IMR-90 (cell line): ENCODE measurements around the gene VAV3. TPM values are rescaled to one million over a fixed set of nuclear protein-coding genes. Genes with fewer than 3 reads are reported as not detected.

Experiments
- ATAC-seq: fragments of 200-7000 bp; cut with Tn5 transposase; 2 replicates; pipeline ENCODE4 v1.9.1; 2020; ENCODE audit warnings: low read depth, mild to moderate bottlenecking, moderate library complexity
- BruUV-seq: library from RNA; stranded (reverse); fragments of 400-500 nt; replicated peaks from 2 replicates; lab custom pipeline; 2021; lab: Mats Ljungman, UMichigan
- CTCF ChIA-PET: fragments of 300-600 bp; formaldehyde crosslinking; extraction: SDS; loops from one replicate; lab custom pipeline; 2021; ENCODE audit warnings: antibody characterized with exemption; lab: Yijun Ruan, JAX
- POLR2A ChIA-PET: fragments of 300-600 bp; sonication (Branson Sonifier 250); formaldehyde crosslinking; loops from one replicate; lab custom pipeline; 2022; ENCODE audit warnings: antibody characterized with exemption; ENCODE audit not compliant: unreplicated experiment; lab: Charles Lee
- DNase-seq: peaks from one replicate; pipeline ENCODE4 v3.0.0; 2013
- H2AFZ ChIP-seq: replicated peaks from 2 replicates; pipeline ENCODE3; 2013; ENCODE audit warnings: low read length, mild to moderate bottlenecking; ENCODE audit not compliant: poor library complexity
- H2AK5ac ChIP-seq: 2 replicates; pipeline ENCODE4 v1.6.1; 2013; ENCODE audit warnings: low read depth, low read length, inconsistent platforms
- H2AK9ac ChIP-seq: replicated peaks from 2 replicates; pipeline ENCODE3; 2013; ENCODE audit warnings: mild to moderate bottlenecking, low read depth, low read length, moderate library complexity; ENCODE audit not compliant: poor library complexity
- H2BK120ac ChIP-seq: 2 replicates; pipeline ENCODE4 v1.6.1; 2013; ENCODE audit warnings: low read depth, low read length, inconsistent platforms
- H2BK15ac ChIP-seq: 3 replicates; pipeline ENCODE4 v1.6.1; 2013; ENCODE audit warnings: low read depth, low read length, inconsistent platforms
- H2BK20ac ChIP-seq: 2 replicates; pipeline ENCODE4 v1.6.1; 2013; ENCODE audit warnings: low read depth, mild to moderate bottlenecking, inconsistent platforms, low read length, moderate library complexity
- H2BK5ac ChIP-seq: 2 replicates; pipeline ENCODE4 v1.6.1; 2013; ENCODE audit warnings: mild to moderate bottlenecking, low read depth, low read length, inconsistent platforms; ENCODE audit not compliant: poor library complexity, severe bottlenecking
- H3K14ac ChIP-seq: replicated peaks from 2 replicates; pipeline ENCODE4 v1.6.1; 2013; ENCODE audit warnings: low read depth, low read length, inconsistent platforms
- H3K18ac ChIP-seq: 2 replicates; pipeline ENCODE4 v1.6.1; 2013; ENCODE audit warnings: low read depth, low read length, control low read depth
- H3K23ac ChIP-seq: 2 replicates; pipeline ENCODE4 v1.6.1; 2013; ENCODE audit warnings: low read depth, low read length, inconsistent platforms
- H3K27ac ChIP-seq: 2 replicates; pipeline ENCODE4 v1.5.1; 2013; ENCODE audit warnings: mild to moderate bottlenecking, control low read depth, low read length; ENCODE audit not compliant: insufficient read depth
- H3K27me3 ChIP-seq: 2 replicates; pipeline ENCODE4 v1.6.1; 2013; ENCODE audit warnings: low read length; ENCODE audit not compliant: control insufficient read depth, insufficient read depth
- H3K36me3 ChIP-seq: 2 replicates; pipeline ENCODE4 v1.6.1; 2013; ENCODE audit warnings: low read length, mixed read lengths; ENCODE audit not compliant: control insufficient read depth, insufficient read depth
- H3K4ac ChIP-seq: 2 replicates; pipeline ENCODE4 v1.6.1; 2013; ENCODE audit warnings: low read depth, low read length, inconsistent platforms
- H3K4me1 ChIP-seq: 2 replicates; pipeline ENCODE4 v1.6.1; 2013; ENCODE audit warnings: low read length, mixed read lengths; ENCODE audit not compliant: control insufficient read depth, insufficient read depth
- H3K4me2 ChIP-seq: 2 replicates; pipeline ENCODE4 v1.6.1; 2013; ENCODE audit warnings: low read depth, mild to moderate bottlenecking, control low read depth, low read length, moderate library complexity
- H3K4me3 ChIP-seq: 2 replicates; pipeline ENCODE4 v1.5.1; 2013; ENCODE audit warnings: low read depth, mild to moderate bottlenecking, control low read depth, low read length, moderate library complexity; ENCODE audit not compliant: insufficient read depth
- H3K56ac ChIP-seq: 2 replicates; pipeline ENCODE4 v1.6.1; 2013; ENCODE audit warnings: low read length, inconsistent platforms; ENCODE audit not compliant: insufficient read depth; ENCODE audit errors: extremely low read depth
- H3K79me1 ChIP-seq, 2 experiments: 2 replicates each; pipeline ENCODE4 v1.6.1; 2013; ENCODE audit warnings: low read length in 2 of 2, inconsistent platforms in 1 of 2, low read depth in 1 of 2
- H3K9ac ChIP-seq: 2 replicates; pipeline ENCODE4 v1.6.1; 2013; ENCODE audit warnings: low read depth, low read length, control low read depth
- H3K9me1 ChIP-seq: 2 replicates; pipeline ENCODE4 v1.6.1; 2013; ENCODE audit warnings: low read length, inconsistent platforms; ENCODE audit not compliant: insufficient read depth
- H3K9me3 ChIP-seq: 2 replicates; pipeline ENCODE4 v1.6.1; 2013; ENCODE audit warnings: low read length; ENCODE audit not compliant: control insufficient read depth, insufficient read depth
- H4K20me1 ChIP-seq: 2 replicates; pipeline ENCODE4 v1.6.1; 2013; ENCODE audit warnings: low read length, inconsistent platforms; ENCODE audit not compliant: insufficient read depth
- H4K5ac ChIP-seq: 2 replicates; pipeline ENCODE4 v1.6.1; 2013; ENCODE audit warnings: mild to moderate bottlenecking, low read depth, low read length, control low read depth
- H4K8ac ChIP-seq, 2 experiments: 2 replicates each; pipeline ENCODE4 v1.6.1; 2013; ENCODE audit warnings: low read depth in 2 of 2, low read length in 2 of 2, control low read depth in 1 of 2, inconsistent platforms in 1 of 2
- H4K91ac ChIP-seq: 2 replicates; pipeline ENCODE4 v1.6.1; 2013; ENCODE audit warnings: low read depth, low read length, inconsistent platforms; ENCODE audit not compliant: insufficient read depth
- BHLHE40 ChIP-seq: fragments of 150-350 bp; IDR thresholded peaks from 2 replicates; pipeline ENCODE4 v1.6.1; 2016; ENCODE audit warnings: mild to moderate bottlenecking, low read depth, low read length
- CEBPB ChIP-seq: IDR thresholded peaks from 2 replicates; pipeline ENCODE4 v1.6.1; 2012; ENCODE audit warnings: low read depth, low read length, improper control_type of control experiment
- CHD1 ChIP-seq: IDR thresholded peaks from 2 replicates; pipeline ENCODE4 v1.6.1; 2012; ENCODE audit warnings: low read depth, low read length, improper control_type of control experiment
- FOS ChIP-seq: fragments of 150-350 bp; IDR thresholded peaks from 2 replicates; pipeline ENCODE4 v1.6.1; 2016; ENCODE audit warnings: low read depth, low read length
- MAFK ChIP-seq: IDR thresholded peaks from 2 replicates; pipeline ENCODE4 v1.6.1; 2012; ENCODE audit warnings: low read depth, low read length, improper control_type of control experiment
- MAZ ChIP-seq: IDR thresholded peaks from 2 replicates; pipeline ENCODE4 v1.6.1; 2012; ENCODE audit warnings: low read depth, mild to moderate bottlenecking, low read length, improper control_type of control experiment, moderate library complexity, borderline replicate concordance
- MXI1 ChIP-seq: IDR thresholded peaks from 2 replicates; pipeline ENCODE4 v1.6.1; 2012; ENCODE audit warnings: low read depth, mild to moderate bottlenecking, low read length, moderate library complexity, borderline replicate concordance
- NFE2L2 ChIP-seq: fragments of 150-350 bp; IDR thresholded peaks from 2 replicates; pipeline ENCODE4 v1.6.1; 2016; ENCODE audit warnings: low read depth, mild to moderate bottlenecking, low read length
- POLR2A ChIP-seq: IDR thresholded peaks from 2 replicates; pipeline ENCODE4 v1.6.1; 2012; ENCODE audit warnings: mild to moderate bottlenecking, low read depth, low read length
- RAD21 ChIP-seq: IDR thresholded peaks from 2 replicates; pipeline ENCODE4 v1.6.1; 2012; ENCODE audit warnings: low read length, improper control_type of control experiment
- RCOR1 ChIP-seq: IDR thresholded peaks from 2 replicates; pipeline ENCODE4 v1.6.1; 2012; ENCODE audit warnings: mild to moderate bottlenecking, low read length, improper control_type of control experiment; ENCODE audit not compliant: insufficient replicate concordance
- RFX5 ChIP-seq: IDR thresholded peaks from 2 replicates; pipeline ENCODE4 v1.8.0; 2012; ENCODE audit warnings: low read depth, mild to moderate bottlenecking, low read length, moderate library complexity
- SMC3 ChIP-seq: fragments of 150-350 bp; IDR thresholded peaks from 2 replicates; pipeline ENCODE4 v1.6.1; 2016; ENCODE audit warnings: low read depth, mild to moderate bottlenecking, antibody characterized with exemption, low read length, moderate library complexity
- WGBS, 2 experiments: methylation state at CpG; one replicate each; pipeline versions ENCODE4 v1.1.5 to v1.1.7; 2013; ENCODE audit warnings: missing lambda C conversion rate in 2 of 2; ENCODE audit not compliant: insufficient read length in 1 of 2; ENCODE audit errors: extremely low coverage in 2 of 2; 5-methylcytosine and 5-hydroxymethylcytosine counted together
- dilution Hi-C: fragments of 300-500 bp; cut with HindIII; formaldehyde crosslinking; loops from one replicate; pipeline ENCODE4 v1.14.3; 2018; ENCODE audit warnings: low sequenced_read_pairs; ENCODE audit not compliant: unreplicated experiment
- in situ Hi-C: fragments of 300-500 bp; cut with MboI; formaldehyde crosslinking; loops from 3 replicates; pipeline ENCODE4 v1.14.3; 2019; ENCODE audit warnings: low sequenced_read_pairs, inconsistent platforms, mixed read lengths
- intact Hi-C: fragments of 100-400 bp; cut with micrococcal nuclease; formaldehyde crosslinking; loops from 2 replicates; pipeline ENCODE4 v1.10.0; 2022
- polyA plus RNA-seq, 3 experiments: library from polyadenylated mRNA; depleted of rRNA; stranded (reverse); fragments of >200 nt; gene quantifications; 2 replicates each; pipeline ENCODE4 v1.2.3, GENCODE V29; 2012; ENCODE audit warnings: low replicate concordance in 1 of 3
- total RNA-seq: library from RNA; depleted of rRNA; stranded (reverse); fragments of >200 nt; gene quantifications from 2 replicates; pipeline ENCODE4 v1.2.3, GENCODE V29; 2012
- TF ChIP-seq, protein P1 (sequence below): fragments of 150-350 bp; IDR thresholded peaks from 2 replicates; pipeline ENCODE4 v1.6.1; 2016; ENCODE audit warnings: low read depth, mild to moderate bottlenecking, low read length, moderate library complexity, borderline replicate concordance
- TF ChIP-seq, protein P2 (sequence below): fragments of 150-350 bp; IDR thresholded peaks from 2 replicates; pipeline ENCODE4 v1.6.1; 2017; ENCODE audit warnings: mild to moderate bottlenecking, antibody characterized with exemption, low read length, low read depth
- TF ChIP-seq, protein P3 (sequence below): conservative IDR thresholded peaks from 2 replicates; pipeline ENCODE4 v1.5.1; 2012; ENCODE audit warnings: mild to moderate bottlenecking, low read depth, low read length, improper control_type of control experiment

Gene VAV3
- total and polyA plus RNA-seq, 2 of the 4 experiments (the other 2 are of a cell fraction): 0.12 to 0.18 TPM

DNA sequence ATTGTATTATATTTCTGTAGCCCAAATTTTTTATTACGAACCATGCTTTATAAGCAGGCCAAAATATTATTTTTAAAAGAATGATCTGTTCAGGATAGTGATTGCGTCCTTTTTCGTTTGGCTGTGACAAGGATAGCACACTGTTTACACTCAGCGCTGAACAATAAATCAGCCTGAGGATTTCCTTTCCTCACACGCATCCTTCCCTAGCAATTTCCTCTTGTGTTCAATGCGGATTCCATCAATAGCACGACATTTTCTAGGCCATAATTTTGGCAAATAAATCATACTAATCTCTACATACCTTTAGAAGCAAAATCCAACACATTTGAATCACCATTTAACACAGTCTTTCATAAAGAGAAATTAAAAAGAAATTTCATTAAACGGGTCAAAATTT, 1.6 kb upstream of the VAV3 start:
- Histone ChIP-seq H3K27me3 (peaks cover 28% of the 10 kb centered on the region), H2AK5ac (no peak overlapping the region), H4K91ac (no peak overlapping the region), H4K5ac (no peak overlapping the region), H3K14ac (no peak overlapping the region), H2BK20ac (no peak overlapping the region), H2AFZ (no peak overlapping the region), H3K4me1 (no peaks in the 10 kb centered on the region; the same call in 1 of the 2 replicates), H4K20me1 (no peaks in the 10 kb centered on the region), H2BK15ac (no peak overlapping the region), H2BK120ac (no peak overlapping the region), H3K4me2 (no peak overlapping the region), H3K9me1 (no peaks in the 10 kb centered on the region), H4K8ac (no peak overlapping the region), H3K36me3 (no peaks in the 10 kb centered on the region), H3K18ac (no peak overlapping the region), H3K23ac (no peak overlapping the region), H3K4me3 (no peak overlapping the region), H3K79me1 (no peaks in the 10 kb centered on the region), H3K56ac (no peak overlapping the region), H3K9me3 (no peaks in the 10 kb centered on the region), H2BK5ac (no peak overlapping the region), H2AK9ac (no peak overlapping the region), H3K9ac (no peak overlapping the region), H3K27ac (no peak overlapping the region), H3K4ac (no peak overlapping the region)
- WGBS, 2 experiments: 80% methylated on average over 3 of the region's 8 CpGs; no CpG with 5 or more reads in 1 of the 2 experiments
- ATAC-seq (no peak), DNase-seq (no peak)
- in situ Hi-C loops: no loop called here
- no TSS peak for BruUV-seq
- POLR2A ChIA-PET: no interaction called here
- dilution Hi-C loops: no loop called here
- intact Hi-C loops: no loop called here
- CTCF ChIA-PET: no interaction called here
- TF ChIP-seq CEBPB (no peak), SMC3 (no peak), RCOR1 (no peak), MXI1 (no peak), BHLHE40 (no peak), RFX5 (no peak), MAZ (no peak), NFE2L2 (no peak), POLR2A (no peak), CHD1 (no peak), RAD21 (no peak), MAFK (no peak), FOS (no peak)
- TF ChIP-seq, protein P1, sequence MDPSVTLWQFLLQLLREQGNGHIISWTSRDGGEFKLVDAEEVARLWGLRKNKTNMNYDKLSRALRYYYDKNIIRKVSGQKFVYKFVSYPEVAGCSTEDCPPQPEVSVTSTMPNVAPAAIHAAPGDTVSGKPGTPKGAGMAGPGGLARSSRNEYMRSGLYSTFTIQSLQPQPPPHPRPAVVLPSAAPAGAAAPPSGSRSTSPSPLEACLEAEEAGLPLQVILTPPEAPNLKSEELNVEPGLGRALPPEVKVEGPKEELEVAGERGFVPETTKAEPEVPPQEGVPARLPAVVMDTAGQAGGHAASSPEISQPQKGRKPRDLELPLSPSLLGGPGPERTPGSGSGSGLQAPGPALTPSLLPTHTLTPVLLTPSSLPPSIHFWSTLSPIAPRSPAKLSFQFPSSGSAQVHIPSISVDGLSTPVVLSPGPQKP: no peak
- TF ChIP-seq, protein P2, sequence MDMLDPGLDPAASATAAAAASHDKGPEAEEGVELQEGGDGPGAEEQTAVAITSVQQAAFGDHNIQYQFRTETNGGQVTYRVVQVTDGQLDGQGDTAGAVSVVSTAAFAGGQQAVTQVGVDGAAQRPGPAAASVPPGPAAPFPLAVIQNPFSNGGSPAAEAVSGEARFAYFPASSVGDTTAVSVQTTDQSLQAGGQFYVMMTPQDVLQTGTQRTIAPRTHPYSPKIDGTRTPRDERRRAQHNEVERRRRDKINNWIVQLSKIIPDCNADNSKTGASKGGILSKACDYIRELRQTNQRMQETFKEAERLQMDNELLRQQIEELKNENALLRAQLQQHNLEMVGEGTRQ: no peak
- TF ChIP-seq, protein P3, sequence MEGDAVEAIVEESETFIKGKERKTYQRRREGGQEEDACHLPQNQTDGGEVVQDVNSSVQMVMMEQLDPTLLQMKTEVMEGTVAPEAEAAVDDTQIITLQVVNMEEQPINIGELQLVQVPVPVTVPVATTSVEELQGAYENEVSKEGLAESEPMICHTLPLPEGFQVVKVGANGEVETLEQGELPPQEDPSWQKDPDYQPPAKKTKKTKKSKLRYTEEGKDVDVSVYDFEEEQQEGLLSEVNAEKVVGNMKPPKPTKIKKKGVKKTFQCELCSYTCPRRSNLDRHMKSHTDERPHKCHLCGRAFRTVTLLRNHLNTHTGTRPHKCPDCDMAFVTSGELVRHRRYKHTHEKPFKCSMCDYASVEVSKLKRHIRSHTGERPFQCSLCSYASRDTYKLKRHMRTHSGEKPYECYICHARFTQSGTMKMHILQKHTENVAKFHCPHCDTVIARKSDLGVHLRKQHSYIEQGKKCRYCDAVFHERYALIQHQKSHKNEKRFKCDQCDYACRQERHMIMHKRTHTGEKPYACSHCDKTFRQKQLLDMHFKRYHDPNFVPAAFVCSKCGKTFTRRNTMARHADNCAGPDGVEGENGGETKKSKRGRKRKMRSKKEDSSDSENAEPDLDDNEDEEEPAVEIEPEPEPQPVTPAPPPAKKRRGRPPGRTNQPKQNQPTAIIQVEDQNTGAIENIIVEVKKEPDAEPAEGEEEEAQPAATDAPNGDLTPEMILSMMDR: no peak
